Stomach (tissue), 9 donors: ENCODE measurements around the gene PC. TPM values are rescaled to one million over a fixed set of nuclear protein-coding genes. Genes with fewer than 3 reads are reported as not detected.
"Not testable (repeated sequence)": the region's sequence is repeated elsewhere in the genome, so short reads cannot be mapped to it uniquely, and the experiment has no call there.

Source experiments
- DNase-seq, 2 donors: peaks; one replicate each; pipeline versions ENCODE4 v3.0.0 to v3.0.0-alpha.2; 2013 to 2019
- H3K27ac ChIP-seq, 5 donors: fragments of 200-600 bp in 4 of 5; sonication (generic) in 4 of 5; one replicate each; pipeline ENCODE4 v1.5.1; 2013 to 2019; ENCODE audit warnings: mild to moderate bottlenecking in 1 of 5, moderate library complexity in 1 of 5
- H3K27me3 ChIP-seq, 3 donors: fragments of 200-600 bp; sonication (generic); one replicate each; pipeline ENCODE4 v1.5.1; 2017 to 2019; ENCODE audit warnings: mixed run types in 1 of 3
- H3K36me3 ChIP-seq, 4 donors: fragments of 200-600 bp; sonication (generic); 1 replicate in 3 of 4; 2 replicates in 1 of 4; pipeline ENCODE4 v1.5.1; 2016 to 2019
- H3K4me1 ChIP-seq, 4 donors: fragments of 200-600 bp; sonication (generic); one replicate each; pipeline ENCODE4 v1.5.1; 2016 to 2019
- H3K4me3 ChIP-seq, 4 donors: fragments of 200-600 bp; sonication (generic) in 3 of 4; one replicate each; pipeline ENCODE4 v1.5.1; 2016 to 2019; ENCODE audit warnings: mild to moderate bottlenecking in 1 of 4
- H3K9me3 ChIP-seq, 4 donors: fragments of 200-600 bp; sonication (generic); one replicate each; pipeline ENCODE4 v1.5.1; 2016 to 2019
- EP300 ChIP-seq: sonication (generic); formaldehyde crosslinking; IDR thresholded peaks from one replicate; pipeline ENCODE4 v1.6.1; 2017; ENCODE audit warnings: antibody characterized with exemption
- POLR2A ChIP-seq, 4 donors: fragments of 450-650 bp; IDR thresholded peaks; one replicate each; pipeline ENCODE4 v1.6.1; 2016; ENCODE audit warnings: antibody characterized with exemption in 4 of 4, control low read depth in 2 of 4, mild to moderate bottlenecking in 1 of 4, moderate library complexity in 1 of 4
- POLR2AphosphoS5 ChIP-seq, 3 donors: sonication (generic); formaldehyde crosslinking; IDR thresholded peaks; one replicate each; pipeline ENCODE4 v1.6.1; 2016; ENCODE audit warnings: antibody characterized with exemption in 3 of 3
- WGBS, 5 donors: extraction: QIAGEN DNeasy Blood & Tissue Kit in 3 of 5; methylation state at CpG; one replicate each; pipeline versions ENCODE4 v1.1.5 to v1.1.7; 2013 to 2018; 5-methylcytosine and 5-hydroxymethylcytosine counted together
- intact Hi-C: fragments of 100-400 bp; cut with DNase I; formaldehyde crosslinking; loops from one replicate; pipeline ENCODE4 v1.15.1; 2023; ENCODE audit warnings: low total_unique reads
- polyA plus RNA-seq, 3 donors: library from polyadenylated mRNA; stranded (reverse); fragments of 200-250 nt; gene quantifications; one replicate each; pipeline ENCODE4 v1.2.3, GENCODE V29; 2013
- total RNA-seq, 5 donors: library from RNA; depleted of rRNA; stranded (reverse); fragments of >200 nt; gene quantifications; one replicate each; pipeline versions ENCODE4 v1.1.0 to v1.2.3, GENCODE V29; 2014 to 2016
- TF ChIP-seq, protein P1 (sequence below), 7 experiments: fragments of 450-650 bp in 4 of 7; fragments of 200-600 bp in 3 of 7; sonication (generic) in 3 of 7; IDR thresholded peaks; one replicate each; pipeline ENCODE4 v1.5.1; 2016 to 2019; ENCODE audit warnings: antibody characterized with exemption in 7 of 7, control low read depth in 2 of 7, mild to moderate bottlenecking in 1 of 7
- donor health status: healthy with polysubstance abuse.
- donor health status: Bipolar disorder and iron deficiency.
- donor health status: healthy.

The PC gene
- total and polyA plus RNA-seq, 8 donors = 0.58 to 86.0 (median 22.3) TPM

DNA sequence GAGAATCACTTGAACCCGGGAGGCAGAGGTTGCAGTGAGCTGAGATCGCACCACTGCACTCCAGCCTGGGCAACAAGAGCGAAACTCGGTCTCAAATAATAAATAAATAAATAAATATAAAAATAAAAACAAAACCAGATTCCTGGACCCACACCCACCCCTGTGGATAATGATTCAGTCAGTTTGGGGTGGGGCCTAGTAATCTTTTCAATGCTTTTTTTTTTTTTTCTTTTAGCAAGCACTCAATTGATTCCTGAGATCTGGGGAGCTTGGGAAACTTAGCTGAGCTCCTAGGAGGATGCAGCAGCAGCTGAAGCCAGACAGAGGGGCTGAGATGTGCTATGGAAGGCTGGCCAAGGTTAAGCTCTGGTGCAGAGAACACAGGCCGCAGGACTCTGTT lies 4.6 kb upstream of the PC start:
- no peaks in the 10 kb centered on the region for H3K36me3 ChIP-seq
- DNase-seq = no peak
- peaks cover 2 to 11% (median 8%) of the 10 kb centered on the region in 4 donors for H3K4me1 ChIP-seq
- no peaks in the 10 kb centered on the region for H3K27me3 ChIP-seq
- intact Hi-C loops = no loop called here
- TF ChIP-seq POLR2AphosphoS5 (IDR thresholded peaks at IDR 0.05) (no peak), POLR2A (IDR thresholded peaks at IDR 0.05) (no peak), EP300 (no peak)
- TF ChIP-seq, protein P1, sequence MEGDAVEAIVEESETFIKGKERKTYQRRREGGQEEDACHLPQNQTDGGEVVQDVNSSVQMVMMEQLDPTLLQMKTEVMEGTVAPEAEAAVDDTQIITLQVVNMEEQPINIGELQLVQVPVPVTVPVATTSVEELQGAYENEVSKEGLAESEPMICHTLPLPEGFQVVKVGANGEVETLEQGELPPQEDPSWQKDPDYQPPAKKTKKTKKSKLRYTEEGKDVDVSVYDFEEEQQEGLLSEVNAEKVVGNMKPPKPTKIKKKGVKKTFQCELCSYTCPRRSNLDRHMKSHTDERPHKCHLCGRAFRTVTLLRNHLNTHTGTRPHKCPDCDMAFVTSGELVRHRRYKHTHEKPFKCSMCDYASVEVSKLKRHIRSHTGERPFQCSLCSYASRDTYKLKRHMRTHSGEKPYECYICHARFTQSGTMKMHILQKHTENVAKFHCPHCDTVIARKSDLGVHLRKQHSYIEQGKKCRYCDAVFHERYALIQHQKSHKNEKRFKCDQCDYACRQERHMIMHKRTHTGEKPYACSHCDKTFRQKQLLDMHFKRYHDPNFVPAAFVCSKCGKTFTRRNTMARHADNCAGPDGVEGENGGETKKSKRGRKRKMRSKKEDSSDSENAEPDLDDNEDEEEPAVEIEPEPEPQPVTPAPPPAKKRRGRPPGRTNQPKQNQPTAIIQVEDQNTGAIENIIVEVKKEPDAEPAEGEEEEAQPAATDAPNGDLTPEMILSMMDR (IDR thresholded peaks at IDR 0.05) = no peak
- no peak overlapping the region for H3K4me3 ChIP-seq
- 91 to 98% (median 96%) methylated on average over 4 to 5 of the region's 5 CpGs for WGBS, 5 donors
- H3K9me3 ChIP-seq = no peaks in the 10 kb centered on the region
- no peak overlapping the region for H3K27ac ChIP-seq

DNA sequence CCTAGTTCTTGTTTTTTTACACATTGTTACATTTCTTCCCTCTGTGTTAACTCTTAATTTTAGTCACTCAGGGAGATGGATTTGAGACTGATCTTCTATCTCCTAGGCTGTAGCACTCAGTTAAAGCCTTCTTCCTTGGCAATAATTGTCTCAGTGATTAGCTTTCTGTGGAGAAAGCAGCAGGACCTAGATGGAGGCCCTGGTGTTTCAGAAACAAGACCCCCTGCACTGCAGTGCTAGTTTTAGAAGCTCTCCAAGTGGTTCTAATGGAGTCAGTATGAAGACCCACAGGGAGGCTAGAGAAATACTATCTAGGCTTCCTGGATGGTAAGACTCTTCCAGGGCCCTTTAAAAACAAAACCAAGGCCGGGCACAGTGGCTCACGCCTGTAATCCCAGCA lies 4.1 kb upstream of the PC start:
- H3K4me1 ChIP-seq = peaks cover 7 to 17% (median 13%) of the 10 kb centered on the region in 4 donors
- whole genome bisulfite sequencing, 5 donors = 82 to 95% (median 89%) methylated on average over 2 of the region's 2 CpGs
- H3K36me3 ChIP-seq = no peaks in the 10 kb centered on the region
- H3K27me3 ChIP-seq = no peaks in the 10 kb centered on the region
- intact Hi-C loops = no loop called here
- DNase-seq = no peak
- H3K9me3 ChIP-seq = no peaks in the 10 kb centered on the region
- no peak overlapping the region for H3K27ac ChIP-seq
- TF ChIP-seq POLR2A (IDR thresholded peaks at IDR 0.05) (no peak), POLR2AphosphoS5 (IDR thresholded peaks at IDR 0.05) (no peak), EP300 (no peak)
- TF ChIP-seq, protein P1 (IDR thresholded peaks at IDR 0.05) = no peak
- no peak overlapping the region for H3K4me3 ChIP-seq

DNA sequence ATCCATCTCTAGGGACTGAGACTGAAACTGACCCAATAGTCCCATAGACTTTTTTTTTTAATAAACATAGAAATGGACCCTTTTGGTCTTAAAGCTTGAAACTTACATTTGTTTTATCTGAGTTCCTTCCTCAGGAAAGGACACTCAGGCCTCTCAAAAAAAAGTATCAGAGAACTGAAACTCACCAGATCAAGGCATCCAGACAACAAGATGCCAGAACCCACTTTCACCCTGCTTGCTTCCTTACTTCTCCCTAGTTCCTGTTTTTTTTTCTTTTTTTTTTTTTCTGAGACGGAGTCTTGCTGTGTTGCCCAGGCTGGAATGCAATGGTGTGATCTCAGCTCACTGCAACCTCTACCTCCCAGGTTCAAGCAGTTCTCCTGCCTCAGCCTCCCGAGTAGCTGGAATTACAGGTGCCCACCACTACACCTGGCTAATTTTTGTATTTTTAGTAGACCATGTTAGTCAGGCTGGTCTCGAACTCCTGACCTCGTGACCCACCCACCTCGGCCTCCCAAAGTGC lies 3.6 kb upstream of the PC start:
- H3K27ac ChIP-seq, intact Hi-C loops, H3K4me3 ChIP-seq, DNase-seq, H3K36me3 ChIP-seq, H3K9me3 ChIP-seq, H3K27me3 ChIP-seq: not testable (repeated sequence)
- 77 to 88% (median 85%) methylated on average over 5 of the region's 5 CpGs for WGBS, 5 donors
- peaks cover 12 to 22% (median 18%) of the 10 kb centered on the region in 4 donors for H3K4me1 ChIP-seq

DNA sequence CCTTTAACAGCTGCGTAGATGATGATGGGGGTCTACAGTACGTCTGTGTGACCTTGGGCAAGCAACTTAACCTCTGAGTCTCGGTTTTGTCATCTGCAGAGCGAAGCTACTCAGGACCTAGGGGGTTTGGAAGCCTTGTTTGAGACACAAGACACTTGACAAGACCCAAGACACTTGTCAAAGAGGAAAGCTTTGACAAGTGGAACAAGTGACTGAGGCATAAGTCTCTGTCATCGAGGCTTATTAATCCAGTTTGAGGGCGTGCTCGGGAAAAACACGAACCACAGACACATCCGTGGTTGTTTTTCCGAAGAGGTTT lies 732 bp upstream of the PC start:
- Histone ChIP-seq H3K27me3 (no peaks in the 10 kb centered on the region), H3K4me3 (peak overlapping the region; percentile 69 to 80 (median 73)), H3K36me3 (no peaks in the 10 kb centered on the region), H3K9me3 (no peaks in the 10 kb centered on the region), H3K4me1 (peaks cover 15 to 31% (median 19%) of the 10 kb centered on the region in 4 donors), H3K27ac (peak overlapping the region; percentile 40 to 91 (median 71))
- DNase-seq = no peak
- intact Hi-C loops = no loop called here
- TF ChIP-seq EP300 (no peak), POLR2AphosphoS5 (IDR thresholded peaks at IDR 0.05) (no peak), POLR2A (IDR thresholded peaks at IDR 0.05) (no peak)
- WGBS, 5 donors = 30 to 43% (median 36%) methylated on average over 10 of the region's 10 CpGs

DNA sequence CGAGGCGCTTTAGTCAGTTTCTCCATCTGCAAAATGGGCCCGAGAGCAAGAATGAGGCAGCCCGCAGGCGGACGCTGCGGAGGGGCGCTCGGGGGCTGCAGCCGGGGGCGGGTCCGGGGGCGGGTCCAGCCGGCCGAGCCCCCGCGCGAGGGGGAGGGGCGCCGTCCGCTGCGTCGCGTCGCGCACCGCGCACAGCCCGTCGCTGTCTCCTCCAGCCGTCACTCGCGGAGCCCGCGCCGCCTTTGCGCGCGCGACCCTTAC lies 282 bp downstream of the PC start:
- no peak for DNase-seq

More for the DNA sequence above, 282 bp downstream of the PC start:
- TF ChIP-seq, protein P1 (IDR thresholded peaks at IDR 0.05) = no peak
- TF ChIP-seq EP300 (no peak), POLR2AphosphoS5 (IDR thresholded peaks at IDR 0.05) (no peak), POLR2A (IDR thresholded peaks at IDR 0.05) (no peak)
- intact Hi-C loops = no loop called here
- Histone ChIP-seq H3K9me3 (no peaks in the 10 kb centered on the region), H3K27me3 (no peaks in the 10 kb centered on the region), H3K36me3 (no peaks in the 10 kb centered on the region), H3K4me3 (peak overlapping the region; percentile 69 to 80 (median 73)), H3K4me1 (peaks cover 15 to 31% (median 19%) of the 10 kb centered on the region in 4 donors), H3K27ac (peak overlapping the region; percentile 77 to 91 (median 90))
- WGBS, 5 donors = 0 to 14% (median 2%) methylated on average over 7 to 40 of the region's 40 CpGs
